BE2C (cell line): ENCODE data around the gene PRICKLE3.
"Not testable (repeated sequence)": the region's sequence is repeated elsewhere in the genome, so short reads cannot be mapped to it uniquely, and the experiment has no call there.

Experiments used
- DNase-seq: peaks from one replicate; pipeline ENCODE4 v3.0.0-alpha.2; 2020
- H3K27me3 ChIP-seq: fragments of 250-450 bp; sonication (Bioruptor Pico); 2 replicates; pipeline ENCODE4 v1.5.1; 2020; ENCODE audit warnings: mild to moderate bottlenecking
- H3K36me3 ChIP-seq: fragments of 250-450 bp; sonication (Bioruptor Pico); 2 replicates; pipeline ENCODE4 v1.5.1; 2020; ENCODE audit warnings: mild to moderate bottlenecking
- H3K4me1 ChIP-seq: fragments of 250-450 bp; sonication (Bioruptor Pico); 2 replicates; pipeline ENCODE4 v1.5.1; 2020
- H3K4me3 ChIP-seq: 2 replicates; pipeline ENCODE4 v1.5.1; 2011; ENCODE audit warnings: low read depth, low read length
- H3K9me3 ChIP-seq: fragments of 250-450 bp; sonication (Bioruptor Pico); 2 replicates; pipeline ENCODE4 v1.5.1; 2020
- CTCF ChIP-seq: IDR thresholded peaks from 2 replicates; pipeline ENCODE4 v1.5.1; 2012; ENCODE audit warnings: mild to moderate bottlenecking, low read depth, low read length

Gene PRICKLE3

GRCh38 chrX:49129427-49129826 is 56.7 kb downstream of the PRICKLE3 start:
- Histone ChIP-seq H3K36me3 (no peaks in the 10 kb centered on the region), H3K27me3 (no peaks in the 10 kb centered on the region), H3K9me3 (no peaks in the 10 kb centered on the region), H3K4me3 (no peak overlapping the region), H3K4me1 (no peaks in the 10 kb centered on the region)
- TF ChIP-seq CTCF, result no peak
- DNase-seq, result no peak

- H3K36me3 ChIP-seq, H3K4me3 ChIP-seq, DNase-seq, H3K27me3 ChIP-seq, H3K9me3 ChIP-seq, H3K4me1 ChIP-seq: not testable (repeated sequence)
Measured at GRCh38 chrX:49127742-49128258, 58.4 kb downstream of the PRICKLE3 start.
